Fibroblast of lung (primary cell): ENCODE results near the gene TTLL7. TPM values are rescaled to one million over a fixed set of nuclear protein-coding genes. Genes with fewer than 3 reads are reported as not detected.

Source experiments
- DNase-seq, 2 donors: peaks; one replicate each; pipeline versions ENCODE4 v3.0.0 to v3.0.0-alpha.2; 2010; ENCODE audit warnings: low read depth in 2 of 2
- H2AFZ ChIP-seq: 2 replicates; pipeline ENCODE4 v1.5.1; 2012; ENCODE audit warnings: low read length, control low read depth, inconsistent platforms
- H3K27ac ChIP-seq: 2 replicates; pipeline ENCODE4 v1.5.1; 2011; ENCODE audit warnings: low read length, control low read depth; ENCODE audit not compliant: insufficient read depth
- H3K27me3 ChIP-seq: 2 replicates; pipeline ENCODE4 v1.5.1; 2011; ENCODE audit warnings: mild to moderate bottlenecking, low read length; ENCODE audit not compliant: control insufficient read depth, insufficient read depth
- H3K36me3 ChIP-seq: 2 replicates; pipeline ENCODE4 v1.5.1; 2011; ENCODE audit warnings: low read length; ENCODE audit not compliant: control insufficient read depth, insufficient read depth
- H3K4me1 ChIP-seq: 2 replicates; pipeline ENCODE4 v1.5.1; 2011; ENCODE audit warnings: low read length; ENCODE audit not compliant: control insufficient read depth, insufficient read depth; ENCODE audit errors: extremely low read depth
- H3K4me2 ChIP-seq: 2 replicates; pipeline ENCODE4 v1.5.1; 2011; ENCODE audit warnings: low read length, control low read depth; ENCODE audit not compliant: insufficient read depth; ENCODE audit errors: extremely low read depth
- H3K4me3 ChIP-seq, 4 experiments: fragments of 200-600 bp in 1 of 4; sonication (generic) in 1 of 4; replicated peaks in 1 of 4; 2 replicates each; pipeline ENCODE4 v1.5.1; 2011 to 2016; ENCODE audit warnings: low read length in 4 of 4, low read depth in 3 of 4, mild to moderate bottlenecking in 3 of 4, control low read depth in 2 of 4, inconsistent platforms in 1 of 4, mixed read lengths in 1 of 4; ENCODE audit not compliant: insufficient read depth in 1 of 4; ENCODE audit errors: control extremely low read depth in 1 of 4
- H3K79me2 ChIP-seq: 2 replicates; pipeline ENCODE4 v1.5.1; 2012; ENCODE audit warnings: mild to moderate bottlenecking, low read length, inconsistent platforms; ENCODE audit not compliant: control insufficient read depth, insufficient read depth
- H3K9ac ChIP-seq: 2 replicates; pipeline ENCODE4 v1.5.1; 2011; ENCODE audit warnings: mild to moderate bottlenecking, low read length, control low read depth; ENCODE audit not compliant: insufficient read depth
- H3K9me3 ChIP-seq: 2 replicates; pipeline ENCODE4 v1.5.1; 2012; ENCODE audit warnings: low read depth, low read length; ENCODE audit not compliant: control insufficient read depth, insufficient read depth
- H4K20me1 ChIP-seq: 2 replicates; pipeline ENCODE4 v1.5.1; 2011; ENCODE audit warnings: low read length; ENCODE audit not compliant: control insufficient read depth, insufficient read depth; ENCODE audit errors: extremely low read depth
- CTCF ChIP-seq, 2 donors: IDR thresholded peaks in 1 of 2; conservative IDR thresholded peaks in 1 of 2; 1 replicate in 1 of 2; 2 replicates in 1 of 2; pipeline ENCODE4 v1.5.1; 2011 to 2012; ENCODE audit warnings: low read length in 2 of 2, control low read depth in 1 of 2, inconsistent platforms in 1 of 2, low read depth in 1 of 2, mild to moderate bottlenecking in 1 of 2
- EZH2 ChIP-seq: IDR thresholded peaks from 2 replicates; pipeline ENCODE4 v1.5.1; 2012; ENCODE audit warnings: low read length, control low read depth, mild to moderate bottlenecking; ENCODE audit errors: missing control alignments
- polyA plus RNA-seq, 2 donors: library from polyadenylated mRNA; depleted of rRNA in 1 of 2; stranded (reverse) in 1 of 2; unstranded in 1 of 2; fragments of >200 nt; gene quantifications; 2 replicates each; pipeline ENCODE4 v1.2.1, GENCODE V29; 2011 to 2012; ENCODE audit warnings: missing spikeins in 1 of 2
- total RNA-seq: library from RNA; depleted of rRNA; stranded (reverse); fragments of >200 nt; gene quantifications from 2 replicates; pipeline ENCODE4 v1.2.1, GENCODE V29; 2014

Gene TTLL7
- total and polyA plus RNA-seq, 2 donors (not counting 1 experiment from before 2014, with no cell fraction given), result 14.4 to 19.8 TPM

GRCh38 chr1:83912876-83913275, 86.1 kb downstream of the TTLL7 start:
- H3K4me3 ChIP-seq, result no peak overlapping the region
- peaks cover 1% of the 10 kb centered on the region for H3K36me3 ChIP-seq
- H3K4me1 ChIP-seq, result no peaks in the 10 kb centered on the region
- DNase-seq, result no peak
- no peak overlapping the region for H3K27ac ChIP-seq
- no peaks in the 10 kb centered on the region for H3K79me2 ChIP-seq
- no peaks in the 10 kb centered on the region for H3K27me3 ChIP-seq
- no peak overlapping the region for H2AFZ ChIP-seq
- H3K4me2 ChIP-seq, result no peak overlapping the region
- no peaks in the 10 kb centered on the region for H3K9me3 ChIP-seq
- no peak for TF ChIP-seq CTCF (conservative IDR thresholded peaks at IDR 0.05 in 1 of 2, IDR thresholded peaks at IDR 0.05 in 1 of 2; ENCODE audit: low read depth in 1 of 2, low read length in 2 of 2)
- no peak for TF ChIP-seq EZH2
- H3K9ac ChIP-seq, result no peak overlapping the region
- H4K20me1 ChIP-seq, result no peaks in the 10 kb centered on the region

GRCh38 chr1:83910461-83910860, 88.5 kb downstream of the TTLL7 start:
- H3K36me3 ChIP-seq, result peaks cover 1% of the 10 kb centered on the region
- no peak overlapping the region for H3K27ac ChIP-seq
- TF ChIP-seq EZH2 (no peak), CTCF (conservative IDR thresholded peaks at IDR 0.05 in 1 of 2, IDR thresholded peaks at IDR 0.05 in 1 of 2; ENCODE audit: low read depth in 1 of 2, low read length in 2 of 2) (no peak)
- no peaks in the 10 kb centered on the region for H3K27me3 ChIP-seq
- no peak overlapping the region for H3K4me2 ChIP-seq
- H3K79me2 ChIP-seq, result no peaks in the 10 kb centered on the region
- no peak overlapping the region for H3K9ac ChIP-seq
- no peaks in the 10 kb centered on the region for H4K20me1 ChIP-seq
- H2AFZ ChIP-seq, result no peak overlapping the region
- H3K9me3 ChIP-seq, result no peaks in the 10 kb centered on the region
- H3K4me3 ChIP-seq, result no peak overlapping the region
- H3K4me1 ChIP-seq, result no peaks in the 10 kb centered on the region
- peak in 1 of 2 donors; percentile 58 for DNase-seq

GRCh38 chr1:83909687-83910086, 89.2 kb downstream of the TTLL7 start:
- TF ChIP-seq EZH2 (no peak), CTCF (conservative IDR thresholded peaks at IDR 0.05 in 1 of 2, IDR thresholded peaks at IDR 0.05 in 1 of 2; ENCODE audit: low read depth in 1 of 2, low read length in 2 of 2) (no peak)
- H2AFZ ChIP-seq, result no peak overlapping the region
- H3K4me1 ChIP-seq, result no peaks in the 10 kb centered on the region
- peak in 1 of 2 donors; percentile 56 for DNase-seq
- no peaks in the 10 kb centered on the region for H3K9me3 ChIP-seq
- H3K4me3 ChIP-seq, result no peak overlapping the region
- no peak overlapping the region for H3K27ac ChIP-seq
- H3K79me2 ChIP-seq, result no peaks in the 10 kb centered on the region
- no peak overlapping the region for H3K4me2 ChIP-seq
- no peaks in the 10 kb centered on the region for H4K20me1 ChIP-seq
- no peak overlapping the region for H3K9ac ChIP-seq
- H3K36me3 ChIP-seq, result no peaks in the 10 kb centered on the region
- no peaks in the 10 kb centered on the region for H3K27me3 ChIP-seq
